ENCODE data around the gene CHPF. TPM values are rescaled to one million over a fixed set of nuclear protein-coding genes. Genes with fewer than 3 reads are reported as not detected.

Gene CHPF
- total RNA-seq, 1 experiment from 2014 or later = 73.7 TPM

GRCh38 chr2:219514836-219515235 lies 28.8 kb downstream of the CHPF start:
- DNase-seq (ENCODE audit: low read depth) = no peak

GRCh38 chr2:219514196-219514761 lies 29.3 kb downstream of the CHPF start, which contains the start of gene ASIC4:
Gene ASIC4, plus strand, starts transcription at chr2:219514482. Its CDS starts 243 bp downstream, at chr2:219514725.
- DNase-seq (ENCODE audit: low read depth) = peak; percentile 48

- DNase-seq (ENCODE audit: low read depth) = no peak
Measured at GRCh38 chr2:219513787-219514186, 29.8 kb downstream of the CHPF start.

- no peak for DNase-seq (ENCODE audit: low read depth)
Measured at GRCh38 chr2:219512524-219513216, 30.9 kb downstream of the CHPF start.

GRCh38 chr2:219511547-219512325 lies 31.9 kb downstream of the CHPF start:
- DNase-seq (ENCODE audit: low read depth) = no peak

- no peak for DNase-seq (ENCODE audit: low read depth)
Measured at GRCh38 chr2:219510512-219511135, 33.0 kb downstream of the CHPF start.

GRCh38 chr2:219509780-219510511 lies 33.7 kb downstream of the CHPF start:
- DNase-seq (ENCODE audit: low read depth) = peak; percentile 46

GRCh38 chr2:219508971-219509779 lies 34.4 kb downstream of the CHPF start:
- no peak for DNase-seq (ENCODE audit: low read depth)

- DNase-seq (ENCODE audit: low read depth) = no peak
Measured at GRCh38 chr2:219508444-219508734, 35.2 kb downstream of the CHPF start.

- no peak for DNase-seq (ENCODE audit: low read depth)
Measured at GRCh38 chr2:219507581-219508443, 35.8 kb downstream of the CHPF start.

GRCh38 chr2:219506802-219507526 lies 36.6 kb downstream of the CHPF start:
- no peak for DNase-seq (ENCODE audit: low read depth)

GRCh38 chr2:219506153-219506801 lies 37.3 kb downstream of the CHPF start:
- no peak for DNase-seq (ENCODE audit: low read depth)

GRCh38 chr2:219505585-219505984 lies 38.0 kb downstream of the CHPF start:
- no peak for DNase-seq (ENCODE audit: low read depth)

GRCh38 chr2:219502618-219503017 lies 41.0 kb downstream of the CHPF start:
- no peak for DNase-seq (ENCODE audit: low read depth)

- no peak for DNase-seq (ENCODE audit: low read depth)
Measured at GRCh38 chr2:219501849-219502248, 41.8 kb downstream of the CHPF start.

GRCh38 chr2:219500135-219500534 lies 43.5 kb downstream of the CHPF start:
- DNase-seq (ENCODE audit: low read depth) = peak; percentile 63

GRCh38 chr2:219499555-219499954 lies 44.1 kb downstream of the CHPF start:
- DNase-seq (ENCODE audit: low read depth) = no peak

GRCh38 chr2:219499058-219499307 lies 44.6 kb downstream of the CHPF start:
- no peak for DNase-seq (ENCODE audit: low read depth)

Measured in RPMI7951 (cell line).